HepG2 (cell line): ENCODE measurements around the gene SPSB2. TPM values are rescaled to one million over a fixed set of nuclear protein-coding genes. Genes with fewer than 3 reads are reported as not detected.

Source experiments
- BRCA1 ChIP-seq: sonication (generic); formaldehyde crosslinking; IDR thresholded peaks from 2 replicates; pipeline ENCODE4 v1.4.0; 2020; ENCODE audit warnings: missing genetic modification reagents
- CCAR2 ChIP-seq: fragments of 200-400 bp; formaldehyde crosslinking; optimal IDR thresholded peaks from 2 replicates; pipeline ENCODE3; 2018; ENCODE audit warnings: low read depth, mild to moderate bottlenecking, low read length, moderate library complexity
- CHD2 ChIP-seq: IDR thresholded peaks from 2 replicates; pipeline ENCODE4 v1.6.1; 2011; ENCODE audit warnings: low read depth, low read length, improper control_type of control experiment
- HDAC1 ChIP-seq: sonication (generic); formaldehyde crosslinking; IDR thresholded peaks from 2 replicates; pipeline ENCODE4 v1.5.1; 2020; ENCODE audit warnings: mild to moderate bottlenecking, missing genetic modification reagents
- KAT2B ChIP-seq: fragments of 150-350 bp; IDR thresholded peaks from 2 replicates; pipeline ENCODE4 v1.6.1; 2014; ENCODE audit warnings: low read depth, low read length, borderline replicate concordance
- KMT2A ChIP-seq: sonication (generic); formaldehyde crosslinking; IDR thresholded peaks from 2 replicates; pipeline ENCODE4 v1.4.0; 2020; ENCODE audit warnings: missing genetic modification reagents
- MAZ ChIP-seq, 2 experiments: sonication (generic) in 1 of 2; formaldehyde crosslinking in 1 of 2; IDR thresholded peaks; 2 replicates each; pipeline versions ENCODE4 v1.5.0 to v1.6.1; 2012 to 2020; ENCODE audit warnings: low read depth in 2 of 2, mild to moderate bottlenecking in 2 of 2, borderline replicate concordance in 1 of 2, improper control_type of control experiment in 1 of 2, low read length in 1 of 2, missing genetic modification reagents in 1 of 2, moderate library complexity in 1 of 2
- NAIF1 ChIP-seq: sonication (generic); formaldehyde crosslinking; IDR thresholded peaks from 2 replicates; pipeline ENCODE4 v1.5.0; 2020; ENCODE audit warnings: mild to moderate bottlenecking, missing genetic modification reagents, borderline replicate concordance
- NBN ChIP-seq: fragments of 450-650 bp; conservative IDR thresholded peaks from 2 replicates; pipeline ENCODE4 v1.6.1; 2017
- PRPF4 ChIP-seq: fragments of 200-400 bp; formaldehyde crosslinking; IDR thresholded peaks from 2 replicates; pipeline ENCODE4 v1.6.1; 2016; ENCODE audit warnings: low read length, low read depth; ENCODE audit not compliant: poor library complexity, severe bottlenecking
- SP4 ChIP-seq: sonication (generic); formaldehyde crosslinking; IDR thresholded peaks from 2 replicates; pipeline ENCODE4 v1.8.1; 2023; ENCODE audit warnings: mild to moderate bottlenecking, missing genetic modification reagents
- SRSF4 ChIP-seq: fragments of 200-400 bp; formaldehyde crosslinking; IDR thresholded peaks from one replicate; pipeline ENCODE4 v1.6.1; 2018; ENCODE audit warnings: mild to moderate bottlenecking, low read depth, low read length, moderate library complexity; ENCODE audit not compliant: poor library complexity, severe bottlenecking
- ZFP36 ChIP-seq: fragments of 150-350 bp; IDR thresholded peaks from 2 replicates; pipeline ENCODE4 v1.6.1; 2018; ENCODE audit warnings: borderline replicate concordance, low read length, low read depth; ENCODE audit not compliant: partially characterized antibody
- ZNF33B ChIP-seq: sonication (generic); formaldehyde crosslinking; IDR thresholded peaks from 2 replicates; pipeline ENCODE4 v1.5.1; 2020; ENCODE audit warnings: mild to moderate bottlenecking, missing genetic modification reagents
- ZNF460 ChIP-seq: sonication (generic); formaldehyde crosslinking; IDR thresholded peaks from 2 replicates; pipeline ENCODE4 v1.5.1; 2020; ENCODE audit warnings: missing genetic modification reagents, mild to moderate bottlenecking, borderline replicate concordance
- ZNF501 ChIP-seq: sonication (generic); formaldehyde crosslinking; IDR thresholded peaks from 2 replicates; pipeline ENCODE4 v1.5.1; 2020; ENCODE audit warnings: mild to moderate bottlenecking, moderate library complexity, missing genetic modification reagents
- polyA plus RNA-seq, 8 experiments: library from polyadenylated mRNA; depleted of rRNA in 3 of 8; stranded (reverse) in 7 of 8; unstranded in 1 of 8; fragments of >200 nt; fragmentation: Illumina TruSeq in 4 of 8; extraction: Trizol in 4 of 8; gene quantifications; 2 replicates each; pipeline versions ENCODE4 v1.2.1 to v1.2.3, GENCODE V29; 2011 to 2016; ENCODE audit warnings: low read depth in 4 of 8, missing spikeins in 1 of 8, mixed read lengths in 1 of 8; ENCODE audit not compliant: insufficient read depth in 1 of 8
- total RNA-seq, 5 experiments: library from RNA; depleted of rRNA; stranded (reverse); fragments of >200 nt; fragmentation: Illumina TruSeq; extraction: Trizol; gene quantifications; 2 replicates each; pipeline ENCODE4 v1.2.3, GENCODE V29; 2016; ENCODE audit warnings: low read depth in 1 of 5
- TF ChIP-seq, protein P1 (sequence below): sonication (generic); formaldehyde crosslinking; conservative IDR thresholded peaks from 2 replicates; pipeline ENCODE4 v1.4.0; 2020; ENCODE audit warnings: missing genetic modification reagents
- TF ChIP-seq, protein P2 (sequence below), 2 experiments: sonication (generic) in 1 of 2; formaldehyde crosslinking in 1 of 2; IDR thresholded peaks; 2 replicates each; pipeline versions ENCODE4 v1.4.0 to v1.6.1; 2016 to 2020; ENCODE audit warnings: borderline replicate concordance in 1 of 2, low read depth in 1 of 2, mild to moderate bottlenecking in 1 of 2, missing genetic modification reagents in 1 of 2
- TF ChIP-seq, protein P3 (sequence below): sonication (generic); formaldehyde crosslinking; IDR thresholded peaks from 2 replicates; pipeline ENCODE4 v1.5.1; 2020; ENCODE audit warnings: mild to moderate bottlenecking, missing genetic modification reagents, moderate library complexity
- TF ChIP-seq, protein P4 (sequence below): sonication (generic); formaldehyde crosslinking; IDR thresholded peaks from 2 replicates; pipeline ENCODE4 v1.4.0; 2020; ENCODE audit warnings: mild to moderate bottlenecking, missing genetic modification reagents

Gene SPSB2
- total and polyA plus RNA-seq, 2 of the 13 experiments (the other 11 are each of a cell fraction or from before 2014, with no cell fraction given): 2.0 to 6.2 TPM

DNA sequence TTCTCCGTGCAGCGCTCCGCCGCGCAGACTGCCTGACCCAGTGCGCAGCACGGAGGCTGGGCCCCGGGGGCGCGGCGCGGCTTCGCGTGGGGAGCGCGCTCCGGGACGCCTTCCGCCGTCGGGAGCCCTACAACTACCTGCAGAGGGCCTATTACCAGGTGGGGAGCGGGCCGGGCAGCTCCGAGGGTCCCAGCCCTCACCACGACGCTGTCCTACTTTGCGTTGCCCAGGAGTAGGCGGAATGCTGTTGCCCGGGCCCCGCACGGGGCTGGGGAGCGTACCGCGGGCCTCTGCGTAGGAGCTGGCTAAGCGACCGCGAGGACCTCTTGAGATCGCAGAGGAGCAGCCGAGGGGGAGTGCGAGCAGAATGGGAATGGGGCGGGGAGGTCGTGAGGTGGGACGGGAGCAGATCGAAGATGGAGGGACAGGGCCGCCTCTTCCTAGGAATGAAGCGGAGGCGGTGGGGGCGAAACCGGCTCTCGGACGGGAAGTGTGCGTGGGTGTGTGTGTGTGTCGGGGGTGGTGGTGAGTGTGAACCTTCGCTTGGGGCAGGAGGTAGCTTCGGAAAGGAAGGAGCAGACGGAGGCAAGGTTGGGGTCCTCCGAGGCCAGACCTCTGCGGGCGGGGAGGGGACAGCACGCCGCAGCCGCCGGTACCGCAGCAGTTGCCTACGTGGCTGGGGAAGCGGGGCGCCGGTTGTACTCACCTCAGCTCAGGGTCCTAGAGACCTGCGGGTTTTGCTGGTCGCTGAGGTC, 44.1 kb downstream of the SPSB2 start (continued):
- TF ChIP-seq, protein P1, sequence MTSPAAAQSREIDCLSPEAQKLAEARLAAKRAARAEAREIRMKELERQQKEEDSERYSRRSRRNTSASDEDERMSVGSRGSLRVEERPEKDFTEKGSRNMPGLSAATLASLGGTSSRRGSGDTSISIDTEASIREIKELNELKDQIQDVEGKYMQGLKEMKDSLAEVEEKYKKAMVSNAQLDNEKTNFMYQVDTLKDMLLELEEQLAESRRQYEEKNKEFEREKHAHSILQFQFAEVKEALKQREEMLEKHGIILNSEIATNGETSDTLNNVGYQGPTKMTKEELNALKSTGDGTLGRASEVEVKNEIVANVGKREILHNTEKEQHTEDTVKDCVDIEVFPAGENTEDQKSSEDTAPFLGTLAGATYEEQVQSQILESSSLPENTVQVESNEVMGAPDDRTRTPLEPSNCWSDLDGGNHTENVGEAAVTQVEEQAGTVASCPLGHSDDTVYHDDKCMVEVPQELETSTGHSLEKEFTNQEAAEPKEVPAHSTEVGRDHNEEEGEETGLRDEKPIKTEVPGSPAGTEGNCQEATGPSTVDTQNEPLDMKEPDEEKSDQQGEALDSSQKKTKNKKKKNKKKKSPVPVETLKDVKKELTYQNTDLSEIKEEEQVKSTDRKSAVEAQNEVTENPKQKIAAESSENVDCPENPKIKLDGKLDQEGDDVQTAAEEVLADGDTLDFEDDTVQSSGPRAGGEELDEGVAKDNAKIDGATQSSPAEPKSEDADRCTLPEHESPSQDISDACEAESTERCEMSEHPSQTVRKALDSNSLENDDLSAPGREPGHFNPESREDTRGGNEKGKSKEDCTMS (CRISPR knock-in tag): no peak
- TF ChIP-seq NAIF1 (CRISPR knock-in tag) (peak; percentile 17; the same call in 1 of the 2 replicates), ZNF460 (CRISPR knock-in tag) (no peak), KMT2A (CRISPR knock-in tag) (no peak; the same call in 1 of the 2 replicates), PRPF4 (no peak), CCAR2 (no peak), KAT2B (no peak), SP4 (CRISPR knock-in tag) (peak; percentile 66; the same call in 1 of the 2 replicates), HDAC1 (CRISPR knock-in tag) (peak; percentile 72), ZNF33B (no peak; the same call in 1 of the 2 replicates), NBN (no peak), BRCA1 (CRISPR knock-in tag) (no peak), SRSF4 (no peak), ZFP36 (no peak), ZNF501 (CRISPR knock-in tag) (peak; percentile 80; the same call in 1 of the 2 replicates), CHD2 (no peak), MAZ (IDR thresholded peaks at IDR 0.05; ENCODE audit: borderline replicate concordance, low read depth, low read length) (no peak), MAZ (CRISPR knock-in tag; IDR thresholded peaks at IDR 0.05; ENCODE audit: low read depth) (peak; percentile 38; the same call in 1 of the 2 replicates)
- TF ChIP-seq, protein P2, sequence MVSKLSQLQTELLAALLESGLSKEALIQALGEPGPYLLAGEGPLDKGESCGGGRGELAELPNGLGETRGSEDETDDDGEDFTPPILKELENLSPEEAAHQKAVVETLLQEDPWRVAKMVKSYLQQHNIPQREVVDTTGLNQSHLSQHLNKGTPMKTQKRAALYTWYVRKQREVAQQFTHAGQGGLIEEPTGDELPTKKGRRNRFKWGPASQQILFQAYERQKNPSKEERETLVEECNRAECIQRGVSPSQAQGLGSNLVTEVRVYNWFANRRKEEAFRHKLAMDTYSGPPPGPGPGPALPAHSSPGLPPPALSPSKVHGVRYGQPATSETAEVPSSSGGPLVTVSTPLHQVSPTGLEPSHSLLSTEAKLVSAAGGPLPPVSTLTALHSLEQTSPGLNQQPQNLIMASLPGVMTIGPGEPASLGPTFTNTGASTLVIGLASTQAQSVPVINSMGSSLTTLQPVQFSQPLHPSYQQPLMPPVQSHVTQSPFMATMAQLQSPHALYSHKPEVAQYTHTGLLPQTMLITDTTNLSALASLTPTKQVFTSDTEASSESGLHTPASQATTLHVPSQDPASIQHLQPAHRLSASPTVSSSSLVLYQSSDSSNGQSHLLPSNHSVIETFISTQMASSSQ (IDR thresholded peaks at IDR 0.05; ENCODE audit: low read depth): no peak
- TF ChIP-seq, protein P2 (CRISPR knock-in tag; IDR thresholded peaks at IDR 0.05; ENCODE audit: borderline replicate concordance): no peak; the same call in 1 of the 2 replicates
- TF ChIP-seq, protein P3, sequence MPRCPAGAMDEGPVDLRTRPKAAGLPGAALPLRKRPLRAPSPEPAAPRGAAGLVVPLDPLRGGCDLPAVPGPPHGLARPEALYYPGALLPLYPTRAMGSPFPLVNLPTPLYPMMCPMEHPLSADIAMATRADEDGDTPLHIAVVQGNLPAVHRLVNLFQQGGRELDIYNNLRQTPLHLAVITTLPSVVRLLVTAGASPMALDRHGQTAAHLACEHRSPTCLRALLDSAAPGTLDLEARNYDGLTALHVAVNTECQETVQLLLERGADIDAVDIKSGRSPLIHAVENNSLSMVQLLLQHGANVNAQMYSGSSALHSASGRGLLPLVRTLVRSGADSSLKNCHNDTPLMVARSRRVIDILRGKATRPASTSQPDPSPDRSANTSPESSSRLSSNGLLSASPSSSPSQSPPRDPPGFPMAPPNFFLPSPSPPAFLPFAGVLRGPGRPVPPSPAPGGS (CRISPR knock-in tag): peak; percentile 65; the same call in 1 of the 2 replicates
- TF ChIP-seq, protein P4, sequence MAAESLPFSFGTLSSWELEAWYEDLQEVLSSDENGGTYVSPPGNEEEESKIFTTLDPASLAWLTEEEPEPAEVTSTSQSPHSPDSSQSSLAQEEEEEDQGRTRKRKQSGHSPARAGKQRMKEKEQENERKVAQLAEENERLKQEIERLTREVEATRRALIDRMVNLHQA (CRISPR knock-in tag): no peak
